ENCODE data around the gene LZTS2. TPM values are rescaled to one million over a fixed set of nuclear protein-coding genes. Genes with fewer than 3 reads are reported as not detected.
A peak's percentile ranks its signal among the peaks of the same experiment; 100 is the strongest.
"Not testable (repeated sequence)": the region's sequence is repeated elsewhere in the genome, so short reads cannot be mapped to it uniquely, and the experiment has no call there.

Gene LZTS2
- total and polyA plus RNA-seq, 2 donors, result 9.8 to 44.7 TPM

DNA sequence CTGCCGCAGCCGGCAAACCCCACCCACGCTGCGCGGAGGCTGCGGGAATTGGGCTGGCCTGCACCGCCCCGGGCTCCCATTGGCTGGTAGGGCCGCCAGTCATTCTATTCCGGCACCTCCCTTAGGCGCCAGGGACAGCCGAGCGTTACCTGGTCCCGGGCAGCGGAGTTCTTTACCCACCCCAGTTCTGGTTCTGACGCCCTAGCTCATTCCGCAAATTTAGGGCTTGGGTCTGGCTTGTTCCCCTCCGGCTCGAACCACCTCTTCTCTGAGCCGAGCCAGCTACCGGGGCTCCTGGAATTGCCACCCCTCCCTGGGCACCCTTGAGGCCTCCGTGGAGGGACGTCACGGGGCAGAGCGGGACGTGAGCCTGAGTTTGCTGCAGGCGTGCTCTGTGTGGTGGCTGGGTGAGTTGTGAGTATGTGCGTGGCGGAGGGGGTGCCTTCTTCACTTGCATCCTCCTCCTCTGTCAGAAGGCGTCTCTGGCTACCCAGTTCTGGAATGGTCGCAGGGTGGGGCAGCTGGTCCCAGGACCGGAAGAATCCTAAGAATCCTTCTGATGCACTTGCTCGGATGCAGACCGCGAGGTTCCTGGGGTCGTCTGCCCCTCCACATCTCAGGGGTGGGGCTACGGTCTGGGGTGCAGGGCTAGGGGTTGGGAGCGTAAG lies 31.7 kb downstream of the LZTS2 start, which contains the start of the genes PDZD7 and SFXN3:
Gene PDZD7 (minus strand): TSS at position 2 of the 668 bp plus-strand sequence. CDS start 910 bp downstream, outside the sequence.
Gene SFXN3 (plus strand): TSS at position 107 of the 668 bp plus-strand sequence. CDS start 3,461 bp downstream, outside the sequence.
- under 1% methylated on average over 38 of the region's 38 CpGs for WGBS
- Histone ChIP-seq H3K36me3 (ENCODE audit: control insufficient read depth in 2 of 2, insufficient read depth in 2 of 2, low read length in 1 of 2) (peaks cover 0 to 4% of the 10 kb centered on the region in 2 donors), H3K4me1 (ENCODE audit: control insufficient read depth in 2 of 2, insufficient read depth in 2 of 2, low read length in 2 of 2) (peaks cover 8 to 39% of the 10 kb centered on the region in 2 donors), H3K27me3 (ENCODE audit: control insufficient read depth in 2 of 2, insufficient read depth in 1 of 2, low read length in 1 of 2) (peaks cover 8 to 84% of the 10 kb centered on the region in 2 donors), H3K27ac (ENCODE audit: low read depth in 1 of 2, low read length in 1 of 2) (peak within 1 kb of the TSS; percentile 66 to 87), H3K9me3 (ENCODE audit: control insufficient read depth in 2 of 2, insufficient read depth in 1 of 2, low read length in 1 of 2) (peaks cover 0 to 4% of the 10 kb centered on the region in 2 donors), H3K4me3 (ENCODE audit: low read length in 2 of 2) (peak within 1 kb of the TSS; percentile 55 to 59)
- DNase-seq (ENCODE audit: low read depth in 6 of 9, low spot score in 9 of 9), result peak; percentile 78 to 96 (median 90)

- Histone ChIP-seq H3K9me3 (ENCODE audit: control insufficient read depth in 2 of 2, insufficient read depth in 1 of 2, low read length in 1 of 2) (peaks cover 0 to 4% of the 10 kb centered on the region in 2 donors), H3K4me3 (ENCODE audit: low read length in 2 of 2) (peak overlapping the region; percentile 55 to 59), H3K4me1 (ENCODE audit: control insufficient read depth in 2 of 2, insufficient read depth in 2 of 2, low read length in 2 of 2) (peaks cover 8 to 36% of the 10 kb centered on the region in 2 donors), H3K27me3 (ENCODE audit: control insufficient read depth in 2 of 2, insufficient read depth in 1 of 2, low read length in 1 of 2) (peaks cover 8 to 83% of the 10 kb centered on the region in 2 donors), H3K27ac (ENCODE audit: low read depth in 1 of 2, low read length in 1 of 2) (peak overlapping the region; percentile 75 to 87), H3K36me3 (ENCODE audit: control insufficient read depth in 2 of 2, insufficient read depth in 2 of 2, low read length in 1 of 2) (peaks cover 0 to 11% of the 10 kb centered on the region in 2 donors)
- peak in 6 of 9 donors; percentile 59 to 85 (median 71) for DNase-seq (ENCODE audit: low read depth in 6 of 9, low spot score in 9 of 9)
- WGBS, result under 1% methylated on average over 47 of the region's 47 CpGs
These were observed 32.4 kb downstream of the LZTS2 start for GRCh38 chr10:101031796-101032636.

- H3K9me3 ChIP-seq (ENCODE audit: control insufficient read depth in 2 of 2, insufficient read depth in 1 of 2, low read length in 1 of 2), result peaks cover 0 to 4% of the 10 kb centered on the region in 2 donors
- no peak for DNase-seq (ENCODE audit: low read depth in 6 of 9, low spot score in 9 of 9)
- H3K27me3 ChIP-seq (ENCODE audit: control insufficient read depth in 2 of 2, insufficient read depth in 1 of 2, low read length in 1 of 2), result peaks cover 8 to 79% of the 10 kb centered on the region in 2 donors
- peak overlapping the region; percentile 55 to 59 for H3K4me3 ChIP-seq (ENCODE audit: low read length in 2 of 2)
- H3K27ac ChIP-seq (ENCODE audit: low read depth in 1 of 2, low read length in 1 of 2), result peak overlapping the region; percentile 75 to 87
- H3K36me3 ChIP-seq (ENCODE audit: control insufficient read depth in 2 of 2, insufficient read depth in 2 of 2, low read length in 1 of 2), result peaks cover 0 to 17% of the 10 kb centered on the region in 2 donors
- H3K4me1 ChIP-seq (ENCODE audit: control insufficient read depth in 2 of 2, insufficient read depth in 2 of 2, low read length in 2 of 2), result peaks cover 8 to 36% of the 10 kb centered on the region in 2 donors
- WGBS, result 13% methylated on average over 6 of the region's 6 CpGs
These were observed 33.1 kb downstream of the LZTS2 start for GRCh38 chr10:101032637-101033224.

DNA sequence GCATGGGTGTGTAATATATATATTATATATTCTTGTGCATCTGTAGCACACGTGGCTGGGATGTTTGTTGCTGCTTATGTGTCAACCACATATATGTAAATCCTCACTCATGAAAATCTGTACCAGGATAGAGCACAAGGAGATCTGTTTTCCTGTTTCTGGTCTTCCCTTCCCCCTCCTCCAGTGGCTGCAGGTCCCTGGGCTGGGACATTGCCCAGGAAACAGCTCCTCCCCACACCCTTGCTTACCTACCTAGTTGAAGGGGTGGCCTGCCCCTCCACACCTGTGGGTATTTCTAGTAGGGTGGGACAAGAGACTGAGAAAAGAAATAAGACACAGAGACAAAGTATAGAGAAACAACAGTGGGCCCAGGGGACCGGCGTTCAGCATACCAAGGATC lies 33.7 kb downstream of the LZTS2 start:
- peaks cover 8 to 36% of the 10 kb centered on the region in 2 donors for H3K4me1 ChIP-seq (ENCODE audit: control insufficient read depth in 2 of 2, insufficient read depth in 2 of 2, low read length in 2 of 2)
- DNase-seq (ENCODE audit: low read depth in 6 of 9, low spot score in 9 of 9), result no peak

DNA sequence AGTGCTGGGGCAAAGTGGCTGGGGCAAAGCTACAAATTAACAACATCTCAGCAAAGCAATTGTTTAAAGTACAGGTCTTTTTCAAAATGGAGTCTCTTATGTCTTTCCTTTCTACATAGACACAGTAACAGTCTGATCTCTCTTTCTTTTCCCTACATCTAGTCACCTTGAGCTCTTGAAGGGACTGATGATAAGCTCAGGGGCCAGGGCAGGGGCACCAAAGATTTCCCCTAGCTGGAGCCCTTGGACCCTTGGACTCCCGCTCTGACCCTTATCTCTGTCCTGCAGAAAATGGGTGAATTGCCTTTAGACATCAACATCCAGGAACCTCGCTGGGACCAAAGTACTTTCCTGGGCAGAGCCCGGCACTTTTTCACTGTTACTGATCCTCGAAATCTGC lies 34.8 kb downstream of the LZTS2 start:
- not testable (repeated sequence) for DNase-seq (ENCODE audit: low read depth in 6 of 9, low spot score in 9 of 9); H3K4me3 ChIP-seq (ENCODE audit: low read length in 2 of 2); H3K27ac ChIP-seq (ENCODE audit: low read depth in 1 of 2, low read length in 1 of 2); H3K9me3 ChIP-seq (ENCODE audit: control insufficient read depth in 2 of 2, insufficient read depth in 1 of 2, low read length in 1 of 2)
- 97% methylated on average over 4 of the region's 4 CpGs for WGBS
- Histone ChIP-seq H3K27me3 (ENCODE audit: control insufficient read depth in 2 of 2, insufficient read depth in 1 of 2, low read length in 1 of 2) (peaks cover 8 to 68% of the 10 kb centered on the region in 2 donors), H3K4me1 (ENCODE audit: control insufficient read depth in 2 of 2, insufficient read depth in 2 of 2, low read length in 2 of 2) (peaks cover 8 to 33% of the 10 kb centered on the region in 2 donors), H3K36me3 (ENCODE audit: control insufficient read depth in 2 of 2, insufficient read depth in 2 of 2, low read length in 1 of 2) (peaks cover 0 to 17% of the 10 kb centered on the region in 2 donors)

More for the DNA sequence above, 33.7 kb downstream of the LZTS2 start:
- Histone ChIP-seq H3K9me3 (ENCODE audit: control insufficient read depth in 2 of 2, insufficient read depth in 1 of 2, low read length in 1 of 2) (peaks cover 0 to 4% of the 10 kb centered on the region in 2 donors), H3K4me3 (ENCODE audit: low read length in 2 of 2) (no peak overlapping the region), H3K27me3 (ENCODE audit: control insufficient read depth in 2 of 2, insufficient read depth in 1 of 2, low read length in 1 of 2) (peaks cover 8 to 74% of the 10 kb centered on the region in 2 donors), H3K36me3 (ENCODE audit: control insufficient read depth in 2 of 2, insufficient read depth in 2 of 2, low read length in 1 of 2) (peaks cover 0 to 17% of the 10 kb centered on the region in 2 donors), H3K27ac (ENCODE audit: low read depth in 1 of 2, low read length in 1 of 2) (no peak overlapping the region)
- 79% methylated on average over 3 of the region's 3 CpGs for WGBS

DNA sequence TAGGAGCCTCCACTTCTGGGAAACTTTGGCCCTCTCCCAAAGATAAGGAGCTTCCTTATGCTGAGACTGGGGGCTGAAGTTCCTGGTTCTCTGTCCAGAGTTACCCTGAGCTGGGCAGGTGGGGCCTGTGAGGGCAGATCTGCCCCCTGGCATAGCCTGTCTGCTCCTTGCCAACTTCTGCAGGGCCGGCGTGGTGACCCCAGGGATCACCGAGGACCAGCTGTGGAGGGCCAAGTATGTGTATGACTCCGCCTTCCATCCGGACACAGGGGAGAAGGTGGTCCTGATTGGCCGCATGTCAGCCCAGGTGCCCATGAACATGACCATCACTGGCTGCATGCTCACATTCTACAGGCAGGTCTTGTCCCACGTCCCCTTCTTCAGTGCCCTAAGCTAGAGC lies 35.7 kb downstream of the LZTS2 start:
- peaks cover 0 to 17% of the 10 kb centered on the region in 2 donors for H3K36me3 ChIP-seq (ENCODE audit: control insufficient read depth in 2 of 2, insufficient read depth in 2 of 2, low read length in 1 of 2)
- peaks cover 8 to 30% of the 10 kb centered on the region in 2 donors for H3K4me1 ChIP-seq (ENCODE audit: control insufficient read depth in 2 of 2, insufficient read depth in 2 of 2, low read length in 2 of 2)
- no peak overlapping the region for H3K27ac ChIP-seq (ENCODE audit: low read depth in 1 of 2, low read length in 1 of 2)
- no peak for DNase-seq (ENCODE audit: low read depth in 6 of 9, low spot score in 9 of 9)
- H3K9me3 ChIP-seq (ENCODE audit: control insufficient read depth in 2 of 2, insufficient read depth in 1 of 2, low read length in 1 of 2), result peaks cover 0 to under 1% of the 10 kb centered on the region in 2 donors
- WGBS, result 99% methylated on average over 7 of the region's 7 CpGs
- peaks cover 2 to 62% of the 10 kb centered on the region in 2 donors for H3K27me3 ChIP-seq (ENCODE audit: control insufficient read depth in 2 of 2, insufficient read depth in 1 of 2, low read length in 1 of 2)
- H3K4me3 ChIP-seq (ENCODE audit: low read length in 2 of 2), result no peak overlapping the region

- 96% methylated on average over 10 of the region's 10 CpGs for WGBS
- Histone ChIP-seq H3K27ac (ENCODE audit: low read depth in 1 of 2, low read length in 1 of 2) (no peak overlapping the region), H3K4me3 (ENCODE audit: low read length in 2 of 2) (no peak overlapping the region), H3K27me3 (ENCODE audit: control insufficient read depth in 2 of 2, insufficient read depth in 1 of 2, low read length in 1 of 2) (peaks cover 0 to 54% of the 10 kb centered on the region in 2 donors), H3K9me3 (ENCODE audit: control insufficient read depth in 2 of 2, insufficient read depth in 1 of 2, low read length in 1 of 2) (no peaks in the 10 kb centered on the region), H3K4me1 (ENCODE audit: control insufficient read depth in 2 of 2, insufficient read depth in 2 of 2, low read length in 2 of 2) (peaks cover 5 to 22% of the 10 kb centered on the region in 2 donors), H3K36me3 (ENCODE audit: control insufficient read depth in 2 of 2, insufficient read depth in 2 of 2, low read length in 1 of 2) (peaks cover 0 to 17% of the 10 kb centered on the region in 2 donors)
- DNase-seq (ENCODE audit: low read depth in 6 of 9, low spot score in 9 of 9), result no peak
These were observed 36.5 kb downstream of the LZTS2 start for GRCh38 chr10:101035916-101036702.

DNA sequence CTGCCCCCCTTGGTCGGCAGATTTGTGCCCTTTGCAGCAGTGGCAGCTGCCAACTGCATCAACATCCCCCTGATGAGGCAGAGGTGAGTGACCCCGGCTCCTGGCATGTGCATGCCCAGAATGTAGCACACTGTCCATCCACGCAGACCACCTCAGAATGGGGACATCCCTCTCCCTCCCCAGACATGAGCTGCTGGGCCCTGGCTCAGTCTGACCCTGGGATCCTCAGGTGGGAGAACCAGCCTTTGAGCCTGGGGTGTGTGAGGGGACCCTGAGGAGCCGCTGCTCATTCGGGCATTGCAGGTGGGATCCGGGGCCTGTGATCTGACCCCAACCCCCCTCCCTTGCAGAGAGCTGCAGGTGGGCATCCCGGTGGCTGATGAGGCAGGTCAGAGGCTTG lies 37.1 kb downstream of the LZTS2 start:
- H3K4me3 ChIP-seq (ENCODE audit: low read length in 2 of 2), result no peak overlapping the region
- H3K4me1 ChIP-seq (ENCODE audit: control insufficient read depth in 2 of 2, insufficient read depth in 2 of 2, low read length in 2 of 2), result peaks cover 5 to 16% of the 10 kb centered on the region in 2 donors
- DNase-seq (ENCODE audit: low read depth in 6 of 9, low spot score in 9 of 9), result no peak
- no peaks in the 10 kb centered on the region for H3K9me3 ChIP-seq (ENCODE audit: control insufficient read depth in 2 of 2, insufficient read depth in 1 of 2, low read length in 1 of 2)
- WGBS, result 89% methylated on average over 7 of the region's 7 CpGs
- H3K27me3 ChIP-seq (ENCODE audit: control insufficient read depth in 2 of 2, insufficient read depth in 1 of 2, low read length in 1 of 2), result peaks cover 0 to 48% of the 10 kb centered on the region in 2 donors
- no peak overlapping the region for H3K27ac ChIP-seq (ENCODE audit: low read depth in 1 of 2, low read length in 1 of 2)
- H3K36me3 ChIP-seq (ENCODE audit: control insufficient read depth in 2 of 2, insufficient read depth in 2 of 2, low read length in 1 of 2), result peaks cover 0 to 17% of the 10 kb centered on the region in 2 donors

Data from thymus (tissue), 11 donors.